Neuronal stem cell (in vitro differentiated cells): ENCODE measurements around the gene AUP1.

ENCODE experiments used
- DNase-seq: peaks from one replicate; pipeline ENCODE4 v3.0.0-alpha.2; 2013; ENCODE audit warnings: low spot score
- H2AFZ ChIP-seq: one replicate; pipeline ENCODE4 v1.6.1; 2013; ENCODE audit warnings: mild to moderate bottlenecking, low read length, inconsistent platforms
- H2AK5ac ChIP-seq: 2 replicates; pipeline ENCODE4 v1.6.1; 2013; ENCODE audit warnings: low read depth, mild to moderate bottlenecking, inconsistent platforms, low read length, moderate library complexity, mixed read lengths
- H2BK120ac ChIP-seq: 2 replicates; pipeline ENCODE4 v1.6.1; 2013; ENCODE audit warnings: low read depth, mild to moderate bottlenecking, inconsistent platforms, low read length, moderate library complexity, mixed read lengths
- H2BK12ac ChIP-seq: one replicate; pipeline ENCODE4 v1.6.1; 2013; ENCODE audit warnings: low read length, inconsistent platforms
- H2BK15ac ChIP-seq: 2 replicates; pipeline ENCODE4 v1.6.1; 2013; ENCODE audit warnings: mild to moderate bottlenecking, low read length, inconsistent platforms, mixed read lengths
- H2BK5ac ChIP-seq: one replicate; pipeline ENCODE4 v1.6.1; 2013; ENCODE audit warnings: inconsistent platforms, mild to moderate bottlenecking, low read length, moderate library complexity
- H3K14ac ChIP-seq: one replicate; pipeline ENCODE4 v1.6.1; 2013; ENCODE audit warnings: low read length, inconsistent platforms
- H3K18ac ChIP-seq: 2 replicates; pipeline ENCODE4 v1.6.1; 2013; ENCODE audit warnings: low read length, inconsistent platforms
- H3K23ac ChIP-seq: 2 replicates; pipeline ENCODE4 v1.6.1; 2013; ENCODE audit warnings: low read depth, mild to moderate bottlenecking, mixed read lengths, low read length, inconsistent platforms; ENCODE audit not compliant: poor library complexity
- H3K27ac ChIP-seq: replicated peaks from 3 replicates; pipeline ENCODE4 v1.5.1; 2013; ENCODE audit warnings: low read length, inconsistent platforms
- H3K27me3 ChIP-seq, 3 experiments: 2 replicates each; pipeline ENCODE4 v1.6.1; 2013; ENCODE audit warnings: low read length in 3 of 3, mild to moderate bottlenecking in 2 of 3, inconsistent platforms in 1 of 3, low read depth in 1 of 3, mixed read lengths in 1 of 3, moderate library complexity in 1 of 3; ENCODE audit not compliant: control insufficient read depth in 3 of 3, insufficient read depth in 3 of 3
- H3K36me3 ChIP-seq, 2 donors: replicated peaks in 1 of 2; 2 replicates each; pipeline ENCODE4 v1.6.1; 2013; ENCODE audit warnings: low read length in 2 of 2; ENCODE audit not compliant: control insufficient read depth in 2 of 2, insufficient read depth in 2 of 2
- H3K4ac ChIP-seq: 2 replicates; pipeline ENCODE4 v1.6.1; 2013; ENCODE audit warnings: inconsistent platforms, mild to moderate bottlenecking, low read length, moderate library complexity
- H3K4me1 ChIP-seq, 2 donors: 1 replicate in 1 of 2; 2 replicates in 1 of 2; pipeline ENCODE4 v1.6.1; 2013; ENCODE audit warnings: low read length in 2 of 2, low read depth in 1 of 2; ENCODE audit not compliant: control insufficient read depth in 2 of 2, insufficient read depth in 1 of 2
- H3K4me2 ChIP-seq: one replicate; pipeline ENCODE4 v1.6.1; 2013; ENCODE audit warnings: mild to moderate bottlenecking, low read length, inconsistent platforms; ENCODE audit not compliant: insufficient read depth, poor library complexity, severe bottlenecking
- H3K4me3 ChIP-seq, 2 donors: 2 replicates each; pipeline ENCODE4 v1.5.1; 2013; ENCODE audit warnings: low read length in 2 of 2, mild to moderate bottlenecking in 2 of 2, inconsistent platforms in 1 of 2, moderate library complexity in 1 of 2
- H3K79me1 ChIP-seq: one replicate; pipeline ENCODE4 v1.6.1; 2013; ENCODE audit warnings: low read depth, mild to moderate bottlenecking, inconsistent platforms, low read length, moderate library complexity
- H3K9ac ChIP-seq: one replicate; pipeline ENCODE4 v1.6.1; 2013; ENCODE audit warnings: mild to moderate bottlenecking, low read depth, low read length, inconsistent platforms; ENCODE audit not compliant: poor library complexity
- H3K9me3 ChIP-seq, 2 donors: replicated peaks in 1 of 2; 2 replicates each; pipeline versions ENCODE3 to v1.6.1; 2013; ENCODE audit warnings: low read length in 2 of 2, mild to moderate bottlenecking in 2 of 2, inconsistent platforms in 1 of 2, low read depth in 1 of 2, mixed read lengths in 1 of 2, moderate library complexity in 1 of 2; ENCODE audit not compliant: control insufficient read depth in 2 of 2, insufficient read depth in 1 of 2
- H4K8ac ChIP-seq: one replicate; pipeline ENCODE4 v1.6.1; 2013; ENCODE audit warnings: low read depth, mild to moderate bottlenecking, inconsistent platforms, low read length, moderate library complexity
- H4K91ac ChIP-seq: one replicate; pipeline ENCODE4 v1.6.1; 2013; ENCODE audit warnings: low read length, low read depth, mild to moderate bottlenecking, inconsistent platforms; ENCODE audit not compliant: poor library complexity
- WGBS, 2 donors: extraction: QIAGEN DNeasy Blood & Tissue Kit; methylation state at CpG; one replicate each; pipeline ENCODE4 v1.1.7; 2013; ENCODE audit warnings: missing lambda C conversion rate in 2 of 2, mixed read lengths in 1 of 2; ENCODE audit not compliant: insufficient read length in 2 of 2, insufficient replicate concordance in 1 of 2; ENCODE audit errors: extremely low coverage in 2 of 2; 5-methylcytosine and 5-hydroxymethylcytosine counted together

The AUP1 gene

DNA sequence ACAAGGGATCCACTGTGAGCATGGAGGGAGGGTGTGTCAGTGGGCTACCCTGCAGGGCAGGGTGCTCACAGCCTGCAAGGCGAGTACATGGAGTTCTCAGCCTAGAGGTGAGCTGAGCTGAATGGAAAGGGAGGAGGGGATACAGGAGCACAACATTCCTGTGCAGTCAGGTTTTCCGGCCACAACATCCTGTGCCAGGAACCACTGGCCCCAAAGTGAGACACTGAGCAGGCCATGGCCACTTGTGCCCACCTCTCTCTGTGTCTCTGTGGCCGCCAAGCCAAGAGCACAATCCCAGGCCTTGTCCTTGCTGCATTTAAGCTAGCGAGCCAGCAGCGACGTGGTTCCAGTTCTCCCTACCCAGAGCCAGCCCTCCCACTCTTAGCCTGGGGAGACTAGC, 31.1 kb upstream of the AUP1 start:
- Histone ChIP-seq H4K91ac (peak overlapping the region; percentile 81), H3K27ac (no peak overlapping the region), H3K36me3 (peaks cover 8 to 16% of the 10 kb centered on the region in 2 donors), H2AK5ac (peak overlapping the region; percentile 74), H2AFZ (no peak overlapping the region), H3K23ac (peak overlapping the region; percentile 1), H3K4ac (no peak overlapping the region), H2BK120ac (peak overlapping the region; percentile 50), H4K8ac (peak overlapping the region; percentile 10), H3K9me3 (no peaks in the 10 kb centered on the region), H3K4me3 (no peak overlapping the region), H3K4me2 (no peak overlapping the region), H3K27me3 (peaks cover under 1 to 38% (median 27%) of the 10 kb centered on the region in 3 experiments), H3K4me1 (peaks cover 1 to 3% of the 10 kb centered on the region in 2 donors), H2BK12ac (peak overlapping the region; percentile 79), H2BK15ac (no peak overlapping the region), H2BK5ac (no peak overlapping the region), H3K14ac (no peak overlapping the region), H3K9ac (no peak overlapping the region), H3K18ac (peak overlapping the region; percentile 66), H3K79me1 (no peaks in the 10 kb centered on the region)
- WGBS, 2 donors = no CpG with 5 or more reads among the region's 6 CpGs
- no peak for DNase-seq

DNA sequence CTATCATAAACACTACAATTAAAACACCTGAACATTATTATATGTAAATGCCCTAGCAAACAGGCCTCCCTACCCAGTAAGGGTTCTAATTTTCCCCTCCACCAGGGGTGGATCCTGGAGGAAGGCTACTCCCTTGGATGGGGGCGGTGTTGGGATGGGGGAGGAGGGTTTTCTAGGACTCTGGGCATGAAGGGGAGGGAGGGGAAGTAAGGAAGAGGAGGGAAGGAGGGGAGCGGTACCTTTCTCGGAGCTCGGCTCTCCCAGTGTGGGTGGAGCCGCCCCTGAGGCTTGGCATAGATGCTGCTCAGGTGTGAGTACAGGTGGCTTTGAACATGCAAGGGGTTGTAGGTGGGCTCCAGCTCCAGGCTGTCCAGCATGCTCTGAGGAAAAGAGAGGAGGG, 30.4 kb upstream of the AUP1 start:
- no peak overlapping the region for H2BK12ac ChIP-seq
- no peak overlapping the region for H3K23ac ChIP-seq
- no peak overlapping the region for H4K91ac ChIP-seq
- no peak overlapping the region for H2AFZ ChIP-seq
- peaks cover 5 to 7% of the 10 kb centered on the region in 2 donors for H3K4me1 ChIP-seq
- peaks cover 4 to 45% (median 27%) of the 10 kb centered on the region in 3 experiments for H3K27me3 ChIP-seq
- H3K27ac ChIP-seq = no peak overlapping the region
- no peak overlapping the region for H2BK120ac ChIP-seq
- H3K9ac ChIP-seq = no peak overlapping the region
- H3K4ac ChIP-seq = no peak overlapping the region
- H2BK15ac ChIP-seq = no peak overlapping the region
- H3K14ac ChIP-seq = no peak overlapping the region
- no CpG with 5 or more reads among the region's 5 CpGs for WGBS, 2 donors
- no peaks in the 10 kb centered on the region for H3K9me3 ChIP-seq
- H3K4me3 ChIP-seq = no peak overlapping the region
- no peak for DNase-seq
- no peak overlapping the region for H3K4me2 ChIP-seq
- no peak overlapping the region for H2AK5ac ChIP-seq
- no peak overlapping the region for H4K8ac ChIP-seq
- no peak overlapping the region for H3K18ac ChIP-seq
- peaks cover 8 to 16% of the 10 kb centered on the region in 2 donors for H3K36me3 ChIP-seq
- peaks cover 2% of the 10 kb centered on the region for H3K79me1 ChIP-seq
- H2BK5ac ChIP-seq = no peak overlapping the region

DNA sequence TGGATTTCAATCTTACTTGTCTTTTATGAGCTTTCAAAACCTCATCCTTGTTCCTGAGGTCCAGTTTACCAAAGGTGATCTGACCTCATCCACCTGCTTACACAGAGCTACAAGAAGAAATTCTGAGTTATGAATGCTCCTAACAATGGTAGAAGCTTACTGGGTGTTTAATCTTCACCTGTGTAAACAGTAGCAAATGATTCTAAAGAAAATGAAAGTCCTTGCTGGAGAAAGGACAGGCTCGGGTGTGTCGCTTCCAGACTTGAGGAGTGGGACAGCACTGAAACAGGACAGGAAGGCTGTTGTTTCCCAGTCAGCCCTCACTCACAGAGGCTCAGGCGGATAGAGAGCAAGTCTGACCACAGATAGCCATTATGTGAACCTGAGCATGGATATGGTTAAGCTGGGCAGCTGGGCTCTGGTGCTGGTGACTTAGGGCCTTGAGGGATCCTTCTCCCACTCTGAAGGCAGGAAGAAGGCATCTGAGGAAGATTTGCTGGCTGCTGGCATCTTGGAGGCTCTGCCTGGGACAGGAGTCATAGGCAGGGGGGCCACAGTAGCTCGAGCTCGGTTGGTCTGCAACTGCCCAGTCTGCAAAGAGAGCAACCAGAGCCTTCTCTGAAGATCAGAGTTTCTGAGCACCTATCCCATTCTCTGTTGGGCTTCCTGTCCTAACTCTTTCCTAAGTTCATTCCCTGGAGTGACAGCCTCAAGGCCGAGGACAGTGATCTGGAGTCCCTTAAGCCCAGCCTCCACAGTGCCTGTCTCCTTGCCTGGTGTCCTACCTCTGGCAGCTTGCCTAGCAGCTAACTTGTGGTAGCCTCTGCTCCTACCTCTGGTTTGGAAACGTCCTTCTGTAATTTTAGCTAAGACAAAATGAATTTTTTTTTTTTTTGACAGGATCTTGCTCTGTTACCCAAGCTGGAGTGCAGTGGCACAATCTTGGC, 29.1 kb upstream of the AUP1 start:
- Histone ChIP-seq H2BK15ac (no peak overlapping the region), H3K4ac (no peak overlapping the region), H2AK5ac (no peak overlapping the region), H4K8ac (no peak overlapping the region), H3K9ac (no peak overlapping the region), H3K14ac (no peak overlapping the region), H3K36me3 (peaks cover 8 to 16% of the 10 kb centered on the region in 2 donors), H2BK12ac (no peak overlapping the region), H3K18ac (no peak overlapping the region), H3K9me3 (no peaks in the 10 kb centered on the region), H2BK120ac (no peak overlapping the region), H3K4me3 (no peak overlapping the region), H2BK5ac (no peak overlapping the region), H3K27me3 (peaks cover 4 to 46% (median 19%) of the 10 kb centered on the region in 3 experiments), H4K91ac (no peak overlapping the region), H2AFZ (no peak overlapping the region), H3K27ac (no peak overlapping the region), H3K4me2 (no peak overlapping the region), H3K79me1 (peaks cover 2% of the 10 kb centered on the region), H3K23ac (no peak overlapping the region), H3K4me1 (peaks cover 5 to 7% of the 10 kb centered on the region in 2 donors)
- WGBS, 2 donors = no CpG with 5 or more reads among the region's 7 CpGs
- DNase-seq = no peak

DNA sequence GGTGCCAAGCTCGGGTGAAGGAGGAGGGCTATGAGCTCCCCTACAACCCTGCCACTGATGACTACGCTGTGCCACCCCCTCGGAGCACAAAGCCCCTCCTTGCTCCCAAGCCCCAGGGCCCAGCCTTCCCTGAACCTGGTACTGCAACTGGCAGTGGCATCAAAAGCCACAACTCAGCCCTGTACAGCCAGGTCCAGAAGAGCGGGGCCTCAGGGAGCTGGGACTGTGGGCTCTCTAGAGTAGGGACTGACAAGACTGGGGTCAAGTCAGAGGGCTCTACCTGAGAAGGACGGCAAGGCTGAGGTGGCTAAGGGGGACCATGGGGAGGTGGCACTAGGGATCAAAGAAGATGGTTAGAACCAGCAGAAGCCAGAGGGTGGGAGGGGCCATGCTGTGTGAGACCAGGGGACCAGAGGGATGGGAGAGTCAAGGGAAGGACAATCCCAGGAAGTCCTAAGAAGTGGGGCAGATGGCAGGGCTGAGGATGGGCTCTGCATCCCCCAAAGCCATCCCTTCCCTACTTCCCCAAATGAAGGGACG, 27.4 kb upstream of the AUP1 start:
- Histone ChIP-seq H3K4me1 (peaks cover 9 to 15% of the 10 kb centered on the region in 2 donors), H3K14ac (no peak overlapping the region), H3K79me1 (peaks cover 3% of the 10 kb centered on the region), H2AK5ac (no peak overlapping the region), H3K27me3 (peaks cover 4 to 46% (median 13%) of the 10 kb centered on the region in 3 experiments), H3K4ac (no peak overlapping the region), H3K4me3 (no peak overlapping the region), H4K91ac (no peak overlapping the region), H3K9ac (peak overlapping the region; percentile 9), H3K36me3 (peaks cover 10 to 20% of the 10 kb centered on the region in 2 donors), H2BK12ac (no peak overlapping the region), H4K8ac (no peak overlapping the region), H3K23ac (no peak overlapping the region), H3K18ac (no peak overlapping the region), H3K4me2 (no peak overlapping the region), H2BK15ac (no peak overlapping the region), H2BK120ac (no peak overlapping the region), H3K27ac (no peak overlapping the region), H2BK5ac (no peak overlapping the region), H3K9me3 (no peaks in the 10 kb centered on the region), H2AFZ (no peak overlapping the region)
- no peak for DNase-seq
- no CpG with 5 or more reads among the region's 6 CpGs for WGBS, 2 donors
